Measurements from ENCODE around the gene SAMD4A.

DNA sequence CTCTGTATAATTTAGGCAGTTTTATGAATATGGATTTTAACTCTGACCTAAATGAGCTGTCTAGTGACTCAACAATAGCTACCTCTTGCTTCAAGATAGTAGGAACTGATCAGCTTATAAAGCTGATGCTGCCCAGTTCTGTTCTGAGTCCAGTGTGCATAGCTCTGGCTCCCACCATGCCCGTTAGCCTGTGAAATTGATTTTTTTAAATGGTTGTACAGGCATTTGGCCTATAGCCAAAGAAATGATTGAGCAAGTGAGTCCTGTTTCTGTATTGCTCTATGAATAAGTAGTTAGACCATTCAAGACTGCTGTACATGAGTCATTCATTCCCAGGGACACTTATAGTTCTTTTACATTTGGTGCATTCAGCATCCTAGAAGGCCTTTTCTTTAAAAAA lies 36.4 kb downstream of the SAMD4A start:
- no peak for TF ChIP-seq POLR2A (IDR thresholded peaks at IDR 0.05; ENCODE audit: low read length)
- TF ChIP-seq, protein P1, sequence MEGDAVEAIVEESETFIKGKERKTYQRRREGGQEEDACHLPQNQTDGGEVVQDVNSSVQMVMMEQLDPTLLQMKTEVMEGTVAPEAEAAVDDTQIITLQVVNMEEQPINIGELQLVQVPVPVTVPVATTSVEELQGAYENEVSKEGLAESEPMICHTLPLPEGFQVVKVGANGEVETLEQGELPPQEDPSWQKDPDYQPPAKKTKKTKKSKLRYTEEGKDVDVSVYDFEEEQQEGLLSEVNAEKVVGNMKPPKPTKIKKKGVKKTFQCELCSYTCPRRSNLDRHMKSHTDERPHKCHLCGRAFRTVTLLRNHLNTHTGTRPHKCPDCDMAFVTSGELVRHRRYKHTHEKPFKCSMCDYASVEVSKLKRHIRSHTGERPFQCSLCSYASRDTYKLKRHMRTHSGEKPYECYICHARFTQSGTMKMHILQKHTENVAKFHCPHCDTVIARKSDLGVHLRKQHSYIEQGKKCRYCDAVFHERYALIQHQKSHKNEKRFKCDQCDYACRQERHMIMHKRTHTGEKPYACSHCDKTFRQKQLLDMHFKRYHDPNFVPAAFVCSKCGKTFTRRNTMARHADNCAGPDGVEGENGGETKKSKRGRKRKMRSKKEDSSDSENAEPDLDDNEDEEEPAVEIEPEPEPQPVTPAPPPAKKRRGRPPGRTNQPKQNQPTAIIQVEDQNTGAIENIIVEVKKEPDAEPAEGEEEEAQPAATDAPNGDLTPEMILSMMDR (IDR thresholded peaks at IDR 0.05), result no peak
- no peak for TF ChIP-seq EHMT2 (IDR thresholded peaks at IDR 0.05; ENCODE audit: low read depth)
- no peak for TF ChIP-seq RFX5 (IDR thresholded peaks at IDR 0.05)
- TF ChIP-seq, protein P2, sequence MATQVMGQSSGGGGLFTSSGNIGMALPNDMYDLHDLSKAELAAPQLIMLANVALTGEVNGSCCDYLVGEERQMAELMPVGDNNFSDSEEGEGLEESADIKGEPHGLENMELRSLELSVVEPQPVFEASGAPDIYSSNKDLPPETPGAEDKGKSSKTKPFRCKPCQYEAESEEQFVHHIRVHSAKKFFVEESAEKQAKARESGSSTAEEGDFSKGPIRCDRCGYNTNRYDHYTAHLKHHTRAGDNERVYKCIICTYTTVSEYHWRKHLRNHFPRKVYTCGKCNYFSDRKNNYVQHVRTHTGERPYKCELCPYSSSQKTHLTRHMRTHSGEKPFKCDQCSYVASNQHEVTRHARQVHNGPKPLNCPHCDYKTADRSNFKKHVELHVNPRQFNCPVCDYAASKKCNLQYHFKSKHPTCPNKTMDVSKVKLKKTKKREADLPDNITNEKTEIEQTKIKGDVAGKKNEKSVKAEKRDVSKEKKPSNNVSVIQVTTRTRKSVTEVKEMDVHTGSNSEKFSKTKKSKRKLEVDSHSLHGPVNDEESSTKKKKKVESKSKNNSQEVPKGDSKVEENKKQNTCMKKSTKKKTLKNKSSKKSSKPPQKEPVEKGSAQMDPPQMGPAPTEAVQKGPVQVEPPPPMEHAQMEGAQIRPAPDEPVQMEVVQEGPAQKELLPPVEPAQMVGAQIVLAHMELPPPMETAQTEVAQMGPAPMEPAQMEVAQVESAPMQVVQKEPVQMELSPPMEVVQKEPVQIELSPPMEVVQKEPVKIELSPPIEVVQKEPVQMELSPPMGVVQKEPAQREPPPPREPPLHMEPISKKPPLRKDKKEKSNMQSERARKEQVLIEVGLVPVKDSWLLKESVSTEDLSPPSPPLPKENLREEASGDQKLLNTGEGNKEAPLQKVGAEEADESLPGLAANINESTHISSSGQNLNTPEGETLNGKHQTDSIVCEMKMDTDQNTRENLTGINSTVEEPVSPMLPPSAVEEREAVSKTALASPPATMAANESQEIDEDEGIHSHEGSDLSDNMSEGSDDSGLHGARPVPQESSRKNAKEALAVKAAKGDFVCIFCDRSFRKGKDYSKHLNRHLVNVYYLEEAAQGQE (IDR thresholded peaks at IDR 0.05), result no peak
- TF ChIP-seq NR3C1 (IDR thresholded peaks at IDR 0.05), result no peak
- TF ChIP-seq, protein P3, sequence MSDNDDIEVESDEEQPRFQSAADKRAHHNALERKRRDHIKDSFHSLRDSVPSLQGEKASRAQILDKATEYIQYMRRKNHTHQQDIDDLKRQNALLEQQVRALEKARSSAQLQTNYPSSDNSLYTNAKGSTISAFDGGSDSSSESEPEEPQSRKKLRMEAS (IDR thresholded peaks at IDR 0.05), result no peak
- TF ChIP-seq CHD2 (IDR thresholded peaks at IDR 0.05; ENCODE audit: low read length, partially characterized antibody), result no peak

All from A549 (cell line).